ENCODE results near the gene LYG2.
"Not testable (repeated sequence)": the region's sequence is repeated elsewhere in the genome, so short reads cannot be mapped to it uniquely, and the experiment has no call there.

GRCh38 chr2:99192364-99192763 is 63.1 kb downstream of the LYG2 start:
- TF ChIP-seq CTCF (conservative IDR thresholded peaks at IDR 0.05; ENCODE audit: low read depth, low read length); EZH2 (IDR thresholded peaks at IDR 0.05; ENCODE audit: borderline replicate concordance, low read depth, low read length, poor library complexity, severe bottlenecking): not testable (repeated sequence)
